ENCODE measurements around the gene GNAS-AS1. TPM values are rescaled to one million over a fixed set of nuclear protein-coding genes. Genes with fewer than 3 reads are reported as not detected.

GNAS-AS1 gene
- total and polyA plus RNA-seq, 2 experiments from 2014 or later: 0.98 TPM; not detected in 1

DNA sequence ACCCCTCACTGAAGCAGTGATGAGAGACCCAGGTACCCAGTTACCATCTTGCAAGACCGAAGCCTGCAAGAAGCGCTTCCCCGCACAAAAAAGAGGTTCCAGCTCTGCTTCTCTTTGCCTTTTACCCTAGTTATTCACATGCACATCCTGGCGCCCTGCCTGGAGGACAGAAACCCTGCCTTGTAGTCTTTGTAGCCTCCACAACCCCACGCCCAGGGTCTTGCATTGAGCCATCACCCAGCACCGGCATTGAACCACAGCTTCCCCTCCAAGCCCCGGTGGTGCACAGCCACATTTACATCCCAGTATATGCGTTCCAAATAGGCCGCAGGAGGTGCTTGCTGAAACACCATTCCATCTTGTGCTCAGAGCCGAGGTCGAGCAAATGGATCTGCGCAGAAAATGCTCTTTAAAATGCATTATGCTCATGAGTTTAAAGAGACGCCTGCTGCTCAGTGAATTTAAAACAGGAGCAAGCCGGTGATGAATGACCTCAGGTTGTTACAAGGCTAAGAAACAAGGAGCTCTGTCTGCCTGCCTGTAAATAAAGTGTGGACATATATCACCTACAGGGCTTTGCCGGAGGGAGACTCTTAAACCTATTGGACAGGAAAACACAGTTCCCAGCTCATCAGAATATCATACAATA lies 61.7 kb downstream of the GNAS-AS1 start:
- no peak for DNase-seq (ENCODE audit: low spot score)
- no peak for TF ChIP-seq EZH2 (IDR thresholded peaks at IDR 0.05; ENCODE audit: borderline replicate concordance)
- TF ChIP-seq CTCF (IDR thresholded peaks at IDR 0.05; ENCODE audit: poor library complexity): no peak
- no peak for TF ChIP-seq EZH2phosphoT487 (IDR thresholded peaks at IDR 0.05; ENCODE audit: low read depth, severe bottlenecking, unreplicated experiment)
- no peaks in the 10 kb centered on the region for H3K36me3 ChIP-seq (replicated peaks; ENCODE audit: insufficient read depth, low read depth)
- 87% methylated on average over 15 of the region's 15 CpGs for WGBS (ENCODE audit: low lambda C conversion rate, missing lambda C conversion rate)
- no peaks in the 10 kb centered on the region for H3K79me2 ChIP-seq
- H2AFZ ChIP-seq: no peak overlapping the region
- no peak overlapping the region for H3K4me3 ChIP-seq
- H3K27ac ChIP-seq: no peak overlapping the region
- H4K20me1 ChIP-seq (ENCODE audit: insufficient read depth, poor library complexity, severe bottlenecking): no peaks in the 10 kb centered on the region
- H3K9me3 ChIP-seq (ENCODE audit: low read depth): no peaks in the 10 kb centered on the region
- H3K27me3 ChIP-seq: no peaks in the 10 kb centered on the region
- H3K4me2 ChIP-seq: no peak overlapping the region
- no peaks in the 10 kb centered on the region for H3K9me2 ChIP-seq (replicated peaks; ENCODE audit: insufficient read depth)
- H3K4me1 ChIP-seq (ENCODE audit: insufficient read depth): no peaks in the 10 kb centered on the region

DNA sequence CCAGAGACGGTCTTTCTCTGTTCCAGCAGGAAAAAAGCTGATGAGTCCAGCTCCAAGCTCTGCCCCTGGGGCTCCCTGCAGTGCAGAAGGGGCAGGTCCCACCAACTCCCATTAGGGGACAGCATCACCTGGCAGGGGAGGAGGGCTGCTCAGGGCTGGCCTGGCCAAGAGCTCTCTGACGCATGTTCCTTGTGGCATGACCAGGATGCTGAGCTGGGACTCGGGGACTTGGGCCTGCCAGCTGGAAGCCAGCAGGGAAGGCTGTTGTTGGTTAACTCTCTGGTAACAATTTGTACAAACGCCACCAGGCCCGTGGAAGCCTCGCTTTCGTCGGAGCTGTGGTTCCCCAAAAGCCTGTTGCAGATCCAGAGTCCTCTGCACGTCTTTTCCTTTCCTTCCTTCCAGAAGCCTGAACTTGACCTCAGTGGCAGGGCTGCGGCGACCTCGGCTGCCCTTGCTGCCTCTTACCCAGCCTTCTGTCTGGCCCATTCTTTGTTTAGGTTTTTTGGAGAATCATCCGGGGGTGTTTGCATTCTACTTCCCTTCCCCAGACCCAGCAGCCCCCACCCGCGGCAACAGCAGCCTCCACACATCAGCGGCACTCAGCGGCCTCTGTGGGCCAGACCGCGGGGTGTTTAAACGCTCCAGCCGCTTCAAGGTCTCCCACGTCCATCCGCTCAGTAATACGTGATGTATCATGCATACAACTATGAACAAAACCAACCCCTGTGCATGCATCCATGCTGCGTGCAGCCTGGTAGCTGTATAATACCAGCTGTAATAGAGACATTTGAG lies 63.3 kb downstream of the GNAS-AS1 start:
- Histone ChIP-seq H3K79me2 (no peaks in the 10 kb centered on the region), H3K36me3 (replicated peaks; ENCODE audit: insufficient read depth, low read depth) (no peaks in the 10 kb centered on the region), H3K9me3 (ENCODE audit: low read depth) (no peaks in the 10 kb centered on the region), H3K27ac (no peak overlapping the region), H3K4me3 (no peak overlapping the region), H3K9me2 (replicated peaks; ENCODE audit: insufficient read depth) (no peaks in the 10 kb centered on the region), H3K4me1 (ENCODE audit: insufficient read depth) (no peaks in the 10 kb centered on the region), H4K20me1 (ENCODE audit: insufficient read depth, poor library complexity, severe bottlenecking) (no peaks in the 10 kb centered on the region), H2AFZ (no peak overlapping the region), H3K4me2 (no peak overlapping the region), H3K27me3 (no peaks in the 10 kb centered on the region)
- DNase-seq (ENCODE audit: low spot score): no peak
- TF ChIP-seq EZH2phosphoT487 (IDR thresholded peaks at IDR 0.05; ENCODE audit: low read depth, severe bottlenecking, unreplicated experiment) (no peak), CTCF (IDR thresholded peaks at IDR 0.05; ENCODE audit: poor library complexity) (no peak), EZH2 (IDR thresholded peaks at IDR 0.05; ENCODE audit: borderline replicate concordance) (no peak)
- WGBS (ENCODE audit: low lambda C conversion rate, missing lambda C conversion rate): 91% methylated on average over 24 of the region's 25 CpGs

- Histone ChIP-seq H2AFZ (no peak overlapping the region), H3K27me3 (peaks cover 15% of the 10 kb centered on the region), H3K9me3 (ENCODE audit: low read depth) (no peaks in the 10 kb centered on the region), H3K36me3 (replicated peaks; ENCODE audit: insufficient read depth, low read depth) (no peaks in the 10 kb centered on the region), H3K4me1 (ENCODE audit: insufficient read depth) (no peaks in the 10 kb centered on the region), H3K4me2 (no peak overlapping the region), H4K20me1 (ENCODE audit: insufficient read depth, poor library complexity, severe bottlenecking) (no peaks in the 10 kb centered on the region), H3K27ac (no peak overlapping the region), H3K4me3 (no peak overlapping the region), H3K9me2 (replicated peaks; ENCODE audit: insufficient read depth) (no peaks in the 10 kb centered on the region), H3K79me2 (no peaks in the 10 kb centered on the region)
- 86% methylated on average over 15 of the region's 15 CpGs for WGBS (ENCODE audit: low lambda C conversion rate, missing lambda C conversion rate)
- no peak for DNase-seq (ENCODE audit: low spot score)
- TF ChIP-seq EZH2 (IDR thresholded peaks at IDR 0.05; ENCODE audit: borderline replicate concordance): no peak
- TF ChIP-seq EZH2phosphoT487 (IDR thresholded peaks at IDR 0.05; ENCODE audit: low read depth, severe bottlenecking, unreplicated experiment): no peak
- no peak for TF ChIP-seq CTCF (IDR thresholded peaks at IDR 0.05; ENCODE audit: poor library complexity)
Observed at GRCh38 chr20:58784321-58785074, 66.2 kb downstream of the GNAS-AS1 start.
